Measurements from ENCODE around the gene BRSK2. TPM values are rescaled to one million over a fixed set of nuclear protein-coding genes. Genes with fewer than 3 reads are reported as not detected.

Gene BRSK2
- total RNA-seq, 1 donor from 2014 or later, result 9.3 TPM

GRCh38 chr11:1402355-1403077 lies 12.8 kb downstream of the BRSK2 start:
- Histone ChIP-seq H3K4me1 (no peaks in the 10 kb centered on the region), H3K27me3 (no peaks in the 10 kb centered on the region), H3K4me3 (no peak overlapping the region), H3K27ac (no peak overlapping the region), H3K9me3 (no peaks in the 10 kb centered on the region), H3K36me3 (no peaks in the 10 kb centered on the region)
- DNase-seq (ENCODE audit: low spot score in 2 of 2), result no peak
- intact Hi-C loops (cut with DNase I), result no loop called here
- no peak for TF ChIP-seq CTCF (IDR thresholded peaks at IDR 0.05)

DNA sequence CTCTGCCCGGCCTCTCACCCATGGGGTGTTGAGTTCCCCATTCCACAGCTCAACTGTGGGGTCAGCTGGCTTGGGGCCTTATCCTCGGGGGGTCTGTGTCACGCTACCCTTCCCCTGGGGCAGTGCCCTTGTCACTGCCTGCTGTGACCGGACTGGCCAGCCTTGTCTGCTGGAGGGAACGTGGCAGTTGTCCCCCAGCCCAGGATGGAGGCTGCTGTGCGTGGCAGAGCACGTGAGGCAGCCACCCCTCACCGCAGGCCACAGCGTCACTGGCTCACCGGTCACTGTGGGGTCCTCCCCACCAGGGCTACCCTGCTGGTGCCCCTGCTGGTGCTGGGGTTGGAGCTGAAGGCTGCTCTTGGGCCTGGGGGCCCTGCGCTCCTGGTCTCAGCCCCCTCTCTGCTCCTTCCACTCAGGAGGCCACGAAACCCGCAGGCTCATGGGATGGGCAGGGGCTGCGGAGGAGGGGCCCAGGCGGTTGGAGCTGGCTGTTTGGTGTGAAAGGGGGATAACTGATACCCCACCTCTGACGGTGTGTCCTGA lies 13.4 kb downstream of the BRSK2 start:
- TF ChIP-seq CTCF (IDR thresholded peaks at IDR 0.05), result no peak
- DNase-seq (ENCODE audit: low spot score in 2 of 2), result no peak
- no peaks in the 10 kb centered on the region for H3K4me1 ChIP-seq
- intact Hi-C loops (cut with DNase I), result no loop called here
- no peaks in the 10 kb centered on the region for H3K27me3 ChIP-seq
- no peaks in the 10 kb centered on the region for H3K9me3 ChIP-seq
- H3K36me3 ChIP-seq, result no peaks in the 10 kb centered on the region
- H3K27ac ChIP-seq, result no peak overlapping the region
- H3K4me3 ChIP-seq, result no peak overlapping the region

DNA sequence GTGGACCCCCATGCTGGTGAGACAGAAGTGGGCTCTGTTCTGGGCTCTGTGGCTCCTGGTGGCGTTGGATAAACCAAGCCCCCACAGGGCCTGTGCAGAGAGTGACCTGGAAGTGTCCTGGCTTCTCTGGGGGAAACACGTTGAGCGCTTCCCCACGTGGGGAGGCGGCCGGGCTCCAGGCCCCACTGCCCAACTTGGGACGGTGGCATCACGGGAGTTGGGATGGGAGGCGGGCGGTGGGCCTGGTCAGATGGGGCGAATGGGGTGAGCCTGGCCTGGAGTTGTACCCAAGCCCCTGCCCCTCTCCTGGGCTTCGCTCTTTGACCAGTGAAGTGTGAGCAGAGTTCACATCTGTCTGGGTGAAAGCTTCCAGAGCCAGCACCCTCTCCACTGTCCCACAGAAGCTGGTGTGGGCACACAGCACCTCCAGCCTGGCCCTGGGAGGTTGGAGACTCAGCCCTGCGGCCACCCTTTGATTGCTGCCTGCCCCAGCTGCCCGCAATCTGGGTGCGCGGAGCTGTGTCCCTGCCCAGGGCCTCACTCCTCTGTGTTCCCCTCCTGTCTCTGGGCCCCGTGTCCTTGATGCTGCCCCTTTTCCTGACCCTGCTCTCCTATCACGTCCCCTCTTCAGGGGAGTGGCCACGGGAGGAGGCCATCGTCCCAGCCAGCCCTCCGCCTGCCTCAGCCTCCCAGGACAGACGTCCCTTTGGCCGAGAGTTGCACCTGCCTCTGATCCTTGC lies 14.2 kb downstream of the BRSK2 start:
- Histone ChIP-seq H3K27ac (no peak overlapping the region), H3K36me3 (no peaks in the 10 kb centered on the region), H3K27me3 (no peaks in the 10 kb centered on the region), H3K4me3 (no peak overlapping the region), H3K9me3 (no peaks in the 10 kb centered on the region), H3K4me1 (no peaks in the 10 kb centered on the region)
- TF ChIP-seq CTCF (IDR thresholded peaks at IDR 0.05), result no peak
- DNase-seq (ENCODE audit: low spot score in 2 of 2), result no peak
- intact Hi-C loops (cut with DNase I), result no loop called here

- intact Hi-C loops (cut with DNase I), result no loop called here
- Histone ChIP-seq H3K4me1 (no peaks in the 10 kb centered on the region), H3K4me3 (no peak overlapping the region), H3K27ac (no peak overlapping the region), H3K36me3 (no peaks in the 10 kb centered on the region), H3K9me3 (no peaks in the 10 kb centered on the region), H3K27me3 (no peaks in the 10 kb centered on the region)
- TF ChIP-seq CTCF (IDR thresholded peaks at IDR 0.05), result no peak
- DNase-seq (ENCODE audit: low spot score in 2 of 2), result no peak
These were observed 14.9 kb downstream of the BRSK2 start for GRCh38 chr11:1404461-1405185.

DNA sequence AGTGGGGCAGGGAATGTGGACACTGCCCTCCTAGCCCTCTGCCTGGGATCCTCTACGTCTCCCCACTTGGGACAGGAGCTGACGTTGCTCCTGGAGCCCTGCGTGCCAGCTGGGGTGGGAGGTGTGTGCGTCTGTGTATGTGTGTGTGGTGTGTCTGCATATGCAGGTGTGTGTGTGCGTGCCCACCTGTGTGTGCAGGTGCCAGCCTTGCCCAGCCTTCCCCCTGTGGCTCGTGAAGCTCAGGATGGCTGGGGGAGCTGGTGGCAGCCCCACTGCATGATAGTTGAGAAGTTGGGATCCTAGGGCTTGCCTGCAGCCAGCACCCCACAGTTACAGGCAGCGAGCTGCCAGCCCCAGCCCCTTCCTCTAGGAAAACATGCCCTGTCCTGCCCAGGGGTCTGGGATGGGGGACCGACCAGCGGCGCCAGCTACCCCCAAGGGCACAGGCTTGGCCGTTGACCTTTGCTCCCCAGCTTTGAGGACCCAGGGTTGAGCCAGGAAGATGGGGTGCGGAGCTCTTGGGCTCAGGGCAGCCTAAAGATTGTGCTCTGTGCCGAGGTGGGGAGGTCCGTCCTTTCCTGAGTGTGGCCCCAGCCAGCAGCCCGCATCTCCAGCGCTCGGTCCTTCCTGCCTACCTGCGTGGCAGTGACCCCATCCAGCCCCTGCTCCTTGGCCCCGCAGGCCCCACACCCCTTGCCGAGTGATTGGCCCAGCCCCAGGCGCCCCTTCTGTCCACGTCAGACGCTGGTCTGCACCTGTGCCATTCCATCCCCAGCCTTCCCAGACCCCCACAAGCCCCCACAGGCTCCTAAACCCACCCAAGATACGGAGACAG lies 15.7 kb downstream of the BRSK2 start:
- Histone ChIP-seq H3K9me3 (no peaks in the 10 kb centered on the region), H3K27me3 (no peaks in the 10 kb centered on the region), H3K4me3 (no peak overlapping the region), H3K27ac (no peak overlapping the region), H3K36me3 (no peaks in the 10 kb centered on the region), H3K4me1 (no peaks in the 10 kb centered on the region)
- no peak for TF ChIP-seq CTCF (IDR thresholded peaks at IDR 0.05)
- DNase-seq (ENCODE audit: low spot score in 2 of 2), result no peak
- intact Hi-C loops (cut with DNase I), result no loop called here

Data from ascending aorta (tissue), 2 donors.